HFFc6 (cell line): ENCODE results near the gene MAFF. TPM values are rescaled to one million over a fixed set of nuclear protein-coding genes. Genes with fewer than 3 reads are reported as not detected.

Experiments
- DNase-seq: peaks from one replicate; pipeline ENCODE4 v3.0.0-alpha.2; 2018
- H3K27ac Mint-ChIP-seq: 2 replicates; pipeline ENCODE4 v1.8.0; 2020; ENCODE audit warnings: mild to moderate bottlenecking, mixed read lengths
- H3K27me3 Mint-ChIP-seq: 2 replicates; pipeline ENCODE4 v1.8.0; 2021; ENCODE audit warnings: mild to moderate bottlenecking, moderate library complexity, mixed read lengths; ENCODE audit not compliant: insufficient read depth
- H3K36me3 Mint-ChIP-seq: 2 replicates; pipeline ENCODE4 v1.8.0; 2021; ENCODE audit warnings: low read depth, mixed read lengths
- H3K4me1 Mint-ChIP-seq: 2 replicates; pipeline ENCODE4 v1.8.0; 2020; ENCODE audit warnings: low read depth, mixed read lengths
- H3K4me3 Mint-ChIP-seq: 2 replicates; pipeline ENCODE4 v1.8.0; 2020; ENCODE audit warnings: mild to moderate bottlenecking, moderate library complexity, mixed read lengths
- H3K9me3 Mint-ChIP-seq: 2 replicates; pipeline ENCODE4 v1.8.0; 2020; ENCODE audit warnings: mild to moderate bottlenecking, mixed read lengths
- total RNA-seq, 6 experiments: library from RNA; stranded (reverse); fragmentation: NEBNext Ultra II Directional; extraction: Animal tissue kit (Norgen Biotek cat#: 25700); gene quantifications; 2 replicates in 1 of 6; 3 replicates in 5 of 6; pipeline ENCODE4 v1.2.3, GENCODE V29; 2021
- TF ChIP-seq, protein P1 (sequence below): fragments of 200-600 bp; sonication (generic); IDR thresholded peaks from 2 replicates; pipeline ENCODE4 v1.5.0; 2021; ENCODE audit warnings: antibody characterized with exemption, mild to moderate bottlenecking

MAFF gene
- total RNA-seq, 6 experiments from 2014 or later, result 17.2 to 24.1 (median 22.8) TPM

GRCh38 chr22:38226853-38227649 lies 25.3 kb downstream of the MAFF start:
- H3K27me3 Mint-ChIP-seq, result peaks cover 3% of the 10 kb centered on the region; the same call in 1 of the 2 replicates
- H3K9me3 Mint-ChIP-seq, result no peaks in the 10 kb centered on the region
- TF ChIP-seq, protein P1, sequence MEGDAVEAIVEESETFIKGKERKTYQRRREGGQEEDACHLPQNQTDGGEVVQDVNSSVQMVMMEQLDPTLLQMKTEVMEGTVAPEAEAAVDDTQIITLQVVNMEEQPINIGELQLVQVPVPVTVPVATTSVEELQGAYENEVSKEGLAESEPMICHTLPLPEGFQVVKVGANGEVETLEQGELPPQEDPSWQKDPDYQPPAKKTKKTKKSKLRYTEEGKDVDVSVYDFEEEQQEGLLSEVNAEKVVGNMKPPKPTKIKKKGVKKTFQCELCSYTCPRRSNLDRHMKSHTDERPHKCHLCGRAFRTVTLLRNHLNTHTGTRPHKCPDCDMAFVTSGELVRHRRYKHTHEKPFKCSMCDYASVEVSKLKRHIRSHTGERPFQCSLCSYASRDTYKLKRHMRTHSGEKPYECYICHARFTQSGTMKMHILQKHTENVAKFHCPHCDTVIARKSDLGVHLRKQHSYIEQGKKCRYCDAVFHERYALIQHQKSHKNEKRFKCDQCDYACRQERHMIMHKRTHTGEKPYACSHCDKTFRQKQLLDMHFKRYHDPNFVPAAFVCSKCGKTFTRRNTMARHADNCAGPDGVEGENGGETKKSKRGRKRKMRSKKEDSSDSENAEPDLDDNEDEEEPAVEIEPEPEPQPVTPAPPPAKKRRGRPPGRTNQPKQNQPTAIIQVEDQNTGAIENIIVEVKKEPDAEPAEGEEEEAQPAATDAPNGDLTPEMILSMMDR, result no peak
- no peak overlapping the region for H3K4me3 Mint-ChIP-seq
- H3K4me1 Mint-ChIP-seq, result peaks cover 31% of the 10 kb centered on the region
- DNase-seq, result no peak
- peak overlapping the region; percentile 52; the same call in 1 of the 2 replicates for H3K27ac Mint-ChIP-seq
- H3K36me3 Mint-ChIP-seq, result peaks cover 34% of the 10 kb centered on the region

DNA sequence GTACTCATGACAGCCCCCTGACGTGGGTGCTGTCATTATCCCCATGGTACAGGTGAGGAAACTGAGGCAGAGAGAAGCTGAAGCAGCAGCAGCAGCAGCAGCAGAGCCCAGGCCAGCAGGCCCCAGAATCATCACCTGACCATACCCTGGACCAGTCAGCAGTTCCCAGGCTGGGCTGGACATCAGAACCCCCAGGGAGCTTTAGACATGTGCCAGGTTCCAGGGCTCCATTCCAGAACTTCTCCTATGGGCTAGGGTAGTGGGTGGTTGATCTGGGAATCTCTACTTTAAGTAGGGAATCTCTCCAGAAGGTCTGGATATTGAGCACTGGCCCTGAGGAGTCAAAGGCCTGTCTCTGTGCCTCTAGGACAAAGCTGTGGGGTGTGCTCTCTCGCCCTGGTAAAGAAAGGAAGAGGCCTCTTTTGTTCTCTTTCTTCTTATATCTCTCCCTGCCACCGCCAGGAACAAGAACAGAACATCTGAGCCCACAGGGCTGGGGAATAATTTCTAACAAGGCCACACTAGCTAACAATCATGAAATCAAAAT lies 26.6 kb downstream of the MAFF start:
- Mint-ChIP-seq H3K9me3 (no peaks in the 10 kb centered on the region), H3K4me3 (peak overlapping the region; percentile 7; the same call in 1 of the 2 replicates), H3K27me3 (peaks cover 3% of the 10 kb centered on the region; the same call in 1 of the 2 replicates), H3K27ac (peak overlapping the region; percentile 95), H3K36me3 (peaks cover 41% of the 10 kb centered on the region), H3K4me1 (peaks cover 28% of the 10 kb centered on the region)
- TF ChIP-seq, protein P1, result no peak
- no peak for DNase-seq

- Mint-ChIP-seq H3K4me3 (peak overlapping the region; percentile 7), H3K36me3 (peaks cover 42% of the 10 kb centered on the region), H3K4me1 (peaks cover 30% of the 10 kb centered on the region)
These were observed 27.3 kb downstream of the MAFF start for GRCh38 chr22:38228873-38229740.

GRCh38 chr22:38230108-38230825 lies 28.5 kb downstream of the MAFF start:
- Mint-ChIP-seq H3K4me1 (peaks cover 41% of the 10 kb centered on the region), H3K36me3 (peaks cover 49% of the 10 kb centered on the region), H3K4me3 (no peak overlapping the region), H3K9me3 (no peaks in the 10 kb centered on the region), H3K27ac (peak overlapping the region; percentile 62; the same call in 1 of the 2 replicates), H3K27me3 (no peaks in the 10 kb centered on the region; the same call in 1 of the 2 replicates)
- DNase-seq, result no peak
- TF ChIP-seq, protein P1, result peak; percentile 58

More at GRCh38 chr22:38228873-38229740, 27.3 kb downstream of the MAFF start:
- no peaks in the 10 kb centered on the region; the same call in 1 of the 2 replicates for H3K27me3 Mint-ChIP-seq
- no peaks in the 10 kb centered on the region for H3K9me3 Mint-ChIP-seq
- TF ChIP-seq, protein P1, result no peak
- H3K27ac Mint-ChIP-seq, result peak overlapping the region; percentile 95
- DNase-seq, result peak; percentile 51

GRCh38 chr22:38230916-38231315 lies 29.1 kb downstream of the MAFF start:
- Mint-ChIP-seq H3K36me3 (peaks cover 52% of the 10 kb centered on the region), H3K9me3 (no peaks in the 10 kb centered on the region), H3K27me3 (no peaks in the 10 kb centered on the region; the same call in 1 of the 2 replicates), H3K4me3 (no peak overlapping the region), H3K4me1 (peaks cover 47% of the 10 kb centered on the region), H3K27ac (peak overlapping the region; percentile 62; the same call in 1 of the 2 replicates)
- no peak for DNase-seq
- TF ChIP-seq, protein P1, result no peak
